GM12874 (cell line): ENCODE results near the gene SH3BP2.

Experiments
- CTCF ChIP-seq: IDR thresholded peaks from 2 replicates; pipeline ENCODE4 v1.5.1; 2011; ENCODE audit warnings: low read depth, mild to moderate bottlenecking, control low read depth, low read length, moderate library complexity; ENCODE audit not compliant: insufficient read depth

Gene SH3BP2

GRCh38 chr4:2813446-2814405, 20.8 kb downstream of the SH3BP2 start:
- TF ChIP-seq CTCF = no peak

- TF ChIP-seq CTCF = no peak
Observed at GRCh38 chr4:2814627-2815270, 21.9 kb downstream of the SH3BP2 start.

- TF ChIP-seq CTCF = no peak
Observed at GRCh38 chr4:2816401-2816954, 23.6 kb downstream of the SH3BP2 start.

GRCh38 chr4:2817137-2817536, 24.3 kb downstream of the SH3BP2 start:
- no peak for TF ChIP-seq CTCF

- TF ChIP-seq CTCF = no peak
Observed at GRCh38 chr4:2817701-2818350, 24.9 kb downstream of the SH3BP2 start.

GRCh38 chr4:2818351-2818939, 25.6 kb downstream of the SH3BP2 start:
- no peak for TF ChIP-seq CTCF
